Measurements from ENCODE around the gene BRINP1.

- TF ChIP-seq GATA3 (IDR thresholded peaks at IDR 0.05; ENCODE audit: low read depth, low read length), result no peak
- no peak for TF ChIP-seq GATA2 (IDR thresholded peaks at IDR 0.05; ENCODE audit: low read depth, low read length)
Measured at GRCh38 chr9:119307471-119307870, 61.8 kb downstream of the BRINP1 start.
